Endothelial cell of umbilical vein (primary cell): ENCODE measurements around the gene HMBS. TPM values are rescaled to one million over a fixed set of nuclear protein-coding genes. Genes with fewer than 3 reads are reported as not detected.

ENCODE experiments used
- BruUV-seq: library from RNA; stranded (reverse); fragments of 400-500 nt; replicated peaks from 2 replicates; lab custom pipeline; 2021; lab: Mats Ljungman, UMichigan
- CTCF ChIA-PET: fragments of 300-600, 350-600 bp; sonication (Branson Sonifier 250); formaldehyde crosslinking; loops from one replicate; lab custom pipeline; 2021; ENCODE audit warnings: antibody characterized with exemption, inconsistent platforms; lab: Charles Lee
- POLR2A ChIA-PET: fragments of 300-600, 350-600 bp; sonication (Branson Sonifier 250); formaldehyde crosslinking; loops from one replicate; lab custom pipeline; 2021; ENCODE audit warnings: antibody characterized with exemption, inconsistent platforms; lab: Charles Lee
- DNase-seq: peaks from one replicate; pipeline ENCODE4 v3.0.0-alpha.2; 2011; ENCODE audit warnings: low read depth, low spot score
- FAIRE-seq: peaks from 2 replicates; lab custom pipeline; 2011; peaks lifted over from hg19 to GRCh38; lab: Jason Lieb, UNC
- H2AFZ ChIP-seq: 2 replicates; pipeline ENCODE4 v1.6.0; 2012; ENCODE audit warnings: low read depth, low read length, control low read depth, inconsistent platforms
- H3K27ac ChIP-seq: 2 replicates; pipeline ENCODE4 v1.5.1; 2011; ENCODE audit warnings: low read depth, mild to moderate bottlenecking, control low read depth, low read length, moderate library complexity; ENCODE audit not compliant: insufficient read depth
- H3K27me3 ChIP-seq, 2 experiments: 2 replicates each; pipeline versions ENCODE4 v1.6.0 to v1.6.1; 2011; ENCODE audit warnings: low read length in 2 of 2, mixed read lengths in 1 of 2; ENCODE audit not compliant: control insufficient read depth in 2 of 2, insufficient read depth in 2 of 2
- H3K36me3 ChIP-seq, 2 experiments: 2 replicates in 1 of 2; 3 replicates in 1 of 2; pipeline ENCODE4 v1.5.1; 2011; ENCODE audit warnings: low read length in 2 of 2, mild to moderate bottlenecking in 1 of 2, moderate library complexity in 1 of 2; ENCODE audit not compliant: control insufficient read depth in 2 of 2, insufficient read depth in 2 of 2; ENCODE audit errors: extremely low read depth in 1 of 2
- H3K4me1 ChIP-seq: 3 replicates; pipeline ENCODE4 v1.5.1; 2011; ENCODE audit warnings: mild to moderate bottlenecking, low read length; ENCODE audit not compliant: control insufficient read depth, insufficient read depth; ENCODE audit errors: extremely low read depth
- H3K4me2 ChIP-seq: 2 replicates; pipeline ENCODE4 v1.6.1; 2011; ENCODE audit warnings: low read length, control low read depth, mixed read lengths; ENCODE audit not compliant: insufficient read depth
- H3K4me3 ChIP-seq, 3 experiments: fragments of 200-600 bp in 1 of 3; sonication (generic), shearing (Covaris generic) in 1 of 3; replicated peaks in 1 of 3; 2 replicates each; pipeline ENCODE4 v1.5.1; 2011 to 2016; ENCODE audit warnings: control low read depth in 3 of 3, low read length in 3 of 3, mild to moderate bottlenecking in 2 of 3, inconsistent platforms in 1 of 3, low read depth in 1 of 3, moderate library complexity in 1 of 3; ENCODE audit not compliant: insufficient read depth in 1 of 3
- H3K79me2 ChIP-seq: 2 replicates; pipeline ENCODE4 v1.6.0; 2012; ENCODE audit warnings: low read length, inconsistent platforms; ENCODE audit not compliant: control insufficient read depth, insufficient read depth
- H3K9ac ChIP-seq: replicated peaks from 2 replicates; pipeline ENCODE3; 2011; ENCODE audit warnings: low read length, control low read depth; ENCODE audit not compliant: insufficient read depth; ENCODE audit errors: extremely low read depth
- H3K9me1 ChIP-seq: replicated peaks from 3 replicates; pipeline ENCODE4 v1.6.0; 2011; ENCODE audit warnings: mild to moderate bottlenecking, low read length; ENCODE audit not compliant: control insufficient read depth, insufficient read depth; ENCODE audit errors: extremely low read depth
- H3K9me3 ChIP-seq: replicated peaks from 2 replicates; pipeline ENCODE4 v1.5.1; 2012; ENCODE audit warnings: low read length, inconsistent platforms; ENCODE audit not compliant: control insufficient read depth, insufficient read depth
- H4K20me1 ChIP-seq: replicated peaks from 2 replicates; pipeline ENCODE3; 2011; ENCODE audit warnings: mild to moderate bottlenecking, low read length; ENCODE audit not compliant: control insufficient read depth, insufficient read depth; ENCODE audit errors: extremely low read depth
- CTCF ChIP-seq, 2 donors: IDR thresholded peaks; 1 replicate in 1 of 2; 2 replicates in 1 of 2; pipeline ENCODE4 v1.5.1; 2011; ENCODE audit warnings: low read length in 2 of 2, mild to moderate bottlenecking in 2 of 2, moderate library complexity in 2 of 2, control low read depth in 1 of 2, inconsistent platforms in 1 of 2, low read depth in 1 of 2; ENCODE audit not compliant: insufficient read depth in 1 of 2; ENCODE audit errors: extremely low read depth in 1 of 2
- EZH2 ChIP-seq: IDR thresholded peaks from 2 replicates; pipeline ENCODE4 v1.6.1; 2012; ENCODE audit warnings: borderline replicate concordance, low read depth, mild to moderate bottlenecking, moderate library complexity, low read length, inconsistent platforms; ENCODE audit not compliant: severe bottlenecking
- FOS ChIP-seq: IDR thresholded peaks from 2 replicates; pipeline ENCODE4 v1.6.1; 2011; ENCODE audit warnings: mild to moderate bottlenecking, low read length, moderate library complexity, borderline replicate concordance; ENCODE audit not compliant: insufficient read depth
- GATA2 ChIP-seq: IDR thresholded peaks from 2 replicates; pipeline ENCODE4 v1.7.0; 2011; ENCODE audit warnings: low read depth, mild to moderate bottlenecking, moderate library complexity, mixed read lengths, low read length; ENCODE audit not compliant: insufficient read length, insufficient read depth
- JUN ChIP-seq: IDR thresholded peaks from 2 replicates; pipeline ENCODE4 v1.6.1; 2011; ENCODE audit warnings: borderline replicate concordance, low read depth; ENCODE audit not compliant: insufficient read length, insufficient read depth
- MAX ChIP-seq: IDR thresholded peaks from 2 replicates; pipeline ENCODE4 v1.6.1; 2011; ENCODE audit not compliant: insufficient read depth, insufficient read length
- MYC ChIP-seq: IDR thresholded peaks from one replicate; pipeline ENCODE4 v1.6.1; 2011; ENCODE audit warnings: mild to moderate bottlenecking, low read depth, low read length
- POLR2A ChIP-seq: IDR thresholded peaks from 2 replicates; pipeline ENCODE4 v1.6.1; 2012; ENCODE audit warnings: low read depth, mild to moderate bottlenecking, control low read depth, low read length
- POLR2AphosphoS5 ChIP-seq: IDR thresholded peaks from 2 replicates; pipeline ENCODE4 v1.6.1; 2012; ENCODE audit warnings: low read depth, mild to moderate bottlenecking, control low read depth, low read length, moderate library complexity; ENCODE audit not compliant: insufficient read depth
- dilution Hi-C: fragments of 300-500 bp; cut with MboI; formaldehyde crosslinking; loops from one replicate; pipeline ENCODE4 v1.15.0; 2019; ENCODE audit warnings: low sequenced_read_pairs; ENCODE audit not compliant: extremely low pct_ligation_motif_present
- intact Hi-C: fragments of 100-400 bp; cut with micrococcal nuclease; formaldehyde crosslinking; loops from one replicate; pipeline ENCODE4 v1.10.0; 2022
- polyA plus RNA-seq, 4 experiments: library from polyadenylated mRNA; depleted of rRNA in 3 of 4; stranded (reverse) in 3 of 4; unstranded in 1 of 4; fragments of >200 nt; gene quantifications; 2 replicates each; pipeline versions ENCODE4 v1.2.1 to v1.2.3, GENCODE V29; 2011 to 2012; ENCODE audit warnings: missing spikeins in 1 of 4
- total RNA-seq: library from RNA; stranded (reverse); gene quantifications from 2 replicates; pipeline ENCODE4 v1.2.3, GENCODE V29; 2021

The HMBS gene
- total and polyA plus RNA-seq, 2 donors (not counting 3 experiments of a cell fraction or from before 2014, with no cell fraction given): 13.5 to 24.8 TPM

GRCh38 chr11:119103793-119104192, 19.1 kb downstream of the HMBS start:
- no peak overlapping the region for H3K4me2 ChIP-seq
- FAIRE-seq: no peak
- peaks cover 15% of the 10 kb centered on the region for H3K79me2 ChIP-seq
- dilution Hi-C loops: no loop called here
- H3K27ac ChIP-seq: no peak overlapping the region
- H3K4me3 ChIP-seq: no peak overlapping the region
- no peak for DNase-seq
- H2AFZ ChIP-seq: no peak overlapping the region
- H3K9ac ChIP-seq: no peak overlapping the region
- POLR2A ChIA-PET: no interaction called here
- CTCF ChIA-PET: interaction anchor here (0.8 to 2.1 kb wide), 4 partner anchors 17 to 234 kb away, joined by 3 to 9 read pairs (median 5); no protein-coding TSS in a partner anchor
- peaks cover 29% of the 10 kb centered on the region for H3K4me1 ChIP-seq
- H3K36me3 ChIP-seq: no peaks in the 10 kb centered on the region
- no peaks in the 10 kb centered on the region for H3K9me3 ChIP-seq
- TF ChIP-seq MAX (no peak), GATA2 (no peak), FOS (no peak), CTCF (IDR thresholded peaks at IDR 0.05; ENCODE audit: extremely low read depth in 1 of 2, insufficient read depth in 1 of 2, low read depth in 1 of 2, low read length in 2 of 2) (no peak), POLR2AphosphoS5 (no peak), JUN (no peak), MYC (no peak), POLR2A (no peak), EZH2 (no peak)
- H4K20me1 ChIP-seq: no peaks in the 10 kb centered on the region
- no TSS peak for BruUV-seq
- no peaks in the 10 kb centered on the region for H3K27me3 ChIP-seq
- H3K9me1 ChIP-seq: no peaks in the 10 kb centered on the region
- intact Hi-C loops: no loop called here
